ENCODE data around the gene GALR3.

GALR3 gene

DNA sequence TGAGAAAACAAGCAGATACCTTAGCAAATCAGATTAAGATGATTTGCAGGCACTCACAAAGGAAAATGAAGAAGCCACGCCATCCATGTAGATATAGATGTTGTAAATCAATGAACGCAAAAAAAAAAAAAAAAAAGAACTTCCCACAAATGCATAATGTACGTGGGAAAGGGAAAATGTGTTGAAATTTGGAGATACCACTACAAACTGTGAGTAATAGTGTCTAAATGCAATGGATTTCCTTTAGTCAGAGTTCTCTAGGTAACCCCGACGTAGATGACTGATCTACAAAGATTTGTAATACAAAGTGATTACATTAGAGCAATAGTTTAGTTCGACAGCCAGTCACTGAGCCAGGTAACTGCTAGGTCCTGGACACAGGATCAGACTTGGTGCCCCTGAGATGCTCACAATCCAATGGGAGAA lies 21.7 kb downstream of the GALR3 start:
- H3K27ac ChIP-seq (ENCODE audit: low read depth in 2 of 2, low read length in 2 of 2): peak overlapping the region; percentile 92 to 93
- peaks cover under 1 to 2% of the 10 kb centered on the region in 2 donors for H3K36me3 ChIP-seq (ENCODE audit: control insufficient read depth in 2 of 2, insufficient read depth in 2 of 2, low read length in 2 of 2)
- H3K27me3 ChIP-seq (ENCODE audit: control insufficient read depth in 2 of 2, insufficient read depth in 2 of 2, low read length in 2 of 2): no peaks in the 10 kb centered on the region
- peak overlapping the region; percentile 81 to 92 for H3K4me3 ChIP-seq (ENCODE audit: low read length in 2 of 2)
- H3K4me1 ChIP-seq (ENCODE audit: control insufficient read depth in 2 of 2, insufficient read depth in 2 of 2, low read length in 2 of 2): peaks cover 14% of the 10 kb centered on the region in 2 donors
- no peaks in the 10 kb centered on the region for H3K9me3 ChIP-seq (ENCODE audit: control insufficient read depth in 2 of 2, low read length in 2 of 2)
- peak overlapping the region in 1 of 2 donors; percentile 37 for H3K9ac ChIP-seq (ENCODE audit: low read depth in 1 of 2, low read length in 2 of 2)

DNA sequence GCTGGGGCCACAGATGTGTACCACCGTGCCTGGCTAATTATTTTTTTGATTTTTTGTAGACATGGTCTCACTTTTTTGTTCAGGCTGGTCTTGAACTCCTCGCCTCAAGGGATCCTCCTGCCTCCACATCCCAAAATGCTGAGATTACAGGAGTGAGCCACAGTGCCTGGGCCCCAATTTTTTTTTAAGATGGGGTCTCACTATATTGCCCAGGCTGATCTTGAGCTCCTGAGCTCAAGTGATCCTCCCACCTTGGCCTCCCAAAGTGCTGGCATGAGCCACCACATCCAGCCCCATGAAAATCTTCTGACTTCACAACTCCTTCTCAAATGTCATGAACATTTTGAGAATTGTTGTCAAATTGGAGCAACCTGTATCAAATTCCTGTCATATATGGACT lies 23.3 kb downstream of the GALR3 start:
- no peak overlapping the region for H3K4me3 ChIP-seq (ENCODE audit: low read length in 2 of 2)
- no peaks in the 10 kb centered on the region for H3K27me3 ChIP-seq (ENCODE audit: control insufficient read depth in 2 of 2, insufficient read depth in 2 of 2, low read length in 2 of 2)
- no peak overlapping the region for H3K27ac ChIP-seq (ENCODE audit: low read depth in 2 of 2, low read length in 2 of 2)
- peaks cover 0 to 4% of the 10 kb centered on the region in 2 donors for H3K36me3 ChIP-seq (ENCODE audit: control insufficient read depth in 2 of 2, insufficient read depth in 2 of 2, low read length in 2 of 2)
- H3K9ac ChIP-seq (ENCODE audit: low read depth in 1 of 2, low read length in 2 of 2): no peak overlapping the region
- no peaks in the 10 kb centered on the region for H3K9me3 ChIP-seq (ENCODE audit: control insufficient read depth in 2 of 2, low read length in 2 of 2)
- peaks cover 18 to 22% of the 10 kb centered on the region in 2 donors for H3K4me1 ChIP-seq (ENCODE audit: control insufficient read depth in 2 of 2, insufficient read depth in 2 of 2, low read length in 2 of 2)

DNA sequence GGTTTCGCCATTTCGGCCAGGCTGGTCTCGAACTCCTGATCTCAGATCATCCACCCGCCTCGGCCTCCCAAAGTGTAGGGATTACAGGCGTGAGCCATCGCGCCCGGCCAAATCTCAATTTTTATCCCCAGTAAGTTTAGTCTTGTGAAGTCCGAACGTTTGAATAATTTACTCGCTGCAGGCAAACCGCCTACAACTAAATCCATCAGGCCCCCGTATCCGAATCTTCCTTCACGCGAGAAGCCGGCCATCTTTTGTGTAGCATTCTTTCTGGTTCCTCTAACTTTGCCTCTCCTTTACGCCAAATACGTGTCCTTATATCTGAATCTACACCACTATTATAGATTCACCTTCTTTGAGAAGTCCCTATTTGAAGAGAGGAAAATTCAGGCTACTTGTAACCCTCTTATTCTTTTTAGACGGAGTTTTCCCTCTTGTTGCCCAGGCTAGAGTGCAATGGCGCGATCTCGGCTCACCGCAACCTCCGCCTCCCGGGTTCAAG lies 25.5 kb downstream of the GALR3 start:
- Histone ChIP-seq H3K4me3 (ENCODE audit: low read length in 2 of 2) (peak overlapping the region; percentile 88 to 100), H3K27me3 (ENCODE audit: control insufficient read depth in 2 of 2, insufficient read depth in 2 of 2, low read length in 2 of 2) (no peaks in the 10 kb centered on the region), H3K9ac (ENCODE audit: low read depth in 1 of 2, low read length in 2 of 2) (peak overlapping the region; percentile 82 to 96), H3K36me3 (ENCODE audit: control insufficient read depth in 2 of 2, insufficient read depth in 2 of 2, low read length in 2 of 2) (peaks cover 11 to 22% of the 10 kb centered on the region in 2 donors), H3K4me1 (ENCODE audit: control insufficient read depth in 2 of 2, insufficient read depth in 2 of 2, low read length in 2 of 2) (peaks cover 10 to 13% of the 10 kb centered on the region in 2 donors), H3K9me3 (ENCODE audit: control insufficient read depth in 2 of 2, low read length in 2 of 2) (no peaks in the 10 kb centered on the region), H3K27ac (ENCODE audit: low read depth in 2 of 2, low read length in 2 of 2) (peak overlapping the region; percentile 84 to 91)

DNA sequence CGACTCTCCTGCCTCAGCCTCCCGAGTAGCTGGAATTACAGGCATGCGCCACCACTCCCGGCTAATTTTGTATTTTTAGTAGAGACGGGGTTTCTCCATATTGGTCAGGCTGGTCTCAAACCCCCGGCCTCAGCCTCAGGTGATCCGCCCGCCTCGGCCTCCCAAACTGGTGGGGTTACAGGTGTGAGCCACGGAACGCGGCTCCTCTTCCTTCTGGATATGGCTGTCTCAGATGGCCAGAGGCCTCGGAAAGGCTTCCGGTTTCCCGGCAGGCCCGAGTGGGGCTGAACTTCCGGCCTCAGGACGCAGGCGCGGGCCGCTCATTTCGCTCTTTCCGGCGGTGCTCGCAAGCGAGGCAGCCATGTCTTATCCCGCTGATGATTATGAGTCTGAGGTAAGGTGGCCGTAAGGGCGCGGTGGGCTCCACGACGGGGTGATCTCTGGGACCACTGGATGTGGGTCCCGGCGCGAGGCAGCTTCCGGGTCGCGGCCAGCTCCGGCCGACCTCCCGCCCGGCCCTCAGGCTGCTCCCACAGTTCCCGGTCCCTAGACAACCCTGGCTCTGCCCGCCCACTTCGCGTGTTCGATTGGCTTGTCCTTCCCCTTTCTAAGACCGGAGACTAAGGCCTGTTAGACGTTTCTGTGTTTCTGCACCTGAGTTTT lies 26.0 kb downstream of the GALR3 start, which contains the start of gene EIF3L:
TSS of gene EIF3L (plus strand) at position 331 of the 663 bp plus-strand sequence. CDS start at position 362, 31 bp downstream.
- Histone ChIP-seq H3K4me3 (ENCODE audit: low read length in 2 of 2) (peak within 1 kb of the TSS; percentile 88 to 100), H3K4me1 (ENCODE audit: control insufficient read depth in 2 of 2, insufficient read depth in 2 of 2, low read length in 2 of 2) (peaks cover 10 to 13% of the 10 kb centered on the region in 2 donors), H3K27me3 (ENCODE audit: control insufficient read depth in 2 of 2, insufficient read depth in 2 of 2, low read length in 2 of 2) (no peaks in the 10 kb centered on the region), H3K27ac (ENCODE audit: low read depth in 2 of 2, low read length in 2 of 2) (peak within 1 kb of the TSS; percentile 84 to 91), H3K9ac (ENCODE audit: low read depth in 1 of 2, low read length in 2 of 2) (peak within 1 kb of the TSS; percentile 82 to 96), H3K36me3 (ENCODE audit: control insufficient read depth in 2 of 2, insufficient read depth in 2 of 2, low read length in 2 of 2) (peaks cover 17 to 28% of the 10 kb centered on the region in 2 donors), H3K9me3 (ENCODE audit: control insufficient read depth in 2 of 2, low read length in 2 of 2) (no peaks in the 10 kb centered on the region)

DNA sequence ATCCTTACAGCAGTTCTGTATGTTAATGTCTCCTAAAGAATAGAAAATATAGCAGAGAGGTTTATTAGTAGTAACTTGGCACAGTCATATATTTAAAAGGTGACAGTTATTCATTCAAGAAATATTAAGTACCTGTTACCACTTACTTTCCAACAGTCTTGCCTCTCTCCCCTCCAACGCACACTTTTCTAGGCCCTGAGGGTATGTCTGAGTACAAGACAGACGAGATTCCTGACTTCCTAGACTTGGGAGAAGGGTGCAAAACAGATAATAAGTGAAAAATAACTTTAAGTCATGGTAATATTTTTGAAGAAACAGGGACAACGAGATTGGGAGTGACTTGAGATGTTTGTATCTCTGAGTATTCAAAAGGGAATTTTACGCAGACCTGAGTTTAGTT lies 27.6 kb downstream of the GALR3 start:
- Histone ChIP-seq H3K27ac (ENCODE audit: low read depth in 2 of 2, low read length in 2 of 2) (no peak overlapping the region), H3K9ac (ENCODE audit: low read depth in 1 of 2, low read length in 2 of 2) (no peak overlapping the region), H3K9me3 (ENCODE audit: control insufficient read depth in 2 of 2, low read length in 2 of 2) (no peaks in the 10 kb centered on the region), H3K36me3 (ENCODE audit: control insufficient read depth in 2 of 2, insufficient read depth in 2 of 2, low read length in 2 of 2) (peaks cover 23 to 43% of the 10 kb centered on the region in 2 donors), H3K4me1 (ENCODE audit: control insufficient read depth in 2 of 2, insufficient read depth in 2 of 2, low read length in 2 of 2) (peaks cover 10 to 13% of the 10 kb centered on the region in 2 donors), H3K27me3 (ENCODE audit: control insufficient read depth in 2 of 2, insufficient read depth in 2 of 2, low read length in 2 of 2) (no peaks in the 10 kb centered on the region), H3K4me3 (ENCODE audit: low read length in 2 of 2) (no peak overlapping the region)

DNA sequence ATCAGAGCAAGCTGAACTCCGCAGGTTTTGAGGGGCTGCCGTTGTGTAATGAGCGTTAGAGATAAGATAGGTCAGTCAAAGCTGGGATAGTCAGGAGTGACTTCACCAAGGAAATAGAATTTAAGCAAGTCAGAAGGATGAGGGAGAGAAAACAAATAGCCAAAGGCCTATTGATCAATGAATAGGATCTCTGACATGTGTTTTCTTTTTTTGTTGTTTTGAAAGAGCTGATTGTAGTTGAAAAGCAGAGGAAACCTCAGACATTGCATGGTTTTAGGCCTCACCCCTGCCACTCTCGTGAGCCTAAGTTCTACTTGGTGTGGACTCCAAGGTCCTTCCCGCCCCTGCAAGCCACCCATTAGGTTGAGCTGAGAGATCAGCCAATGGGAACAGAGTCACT lies 29.2 kb downstream of the GALR3 start:
- Histone ChIP-seq H3K27me3 (ENCODE audit: control insufficient read depth in 2 of 2, insufficient read depth in 2 of 2, low read length in 2 of 2) (no peaks in the 10 kb centered on the region), H3K36me3 (ENCODE audit: control insufficient read depth in 2 of 2, insufficient read depth in 2 of 2, low read length in 2 of 2) (peaks cover 25 to 51% of the 10 kb centered on the region in 2 donors), H3K4me1 (ENCODE audit: control insufficient read depth in 2 of 2, insufficient read depth in 2 of 2, low read length in 2 of 2) (peaks cover 10 to 13% of the 10 kb centered on the region in 2 donors), H3K27ac (ENCODE audit: low read depth in 2 of 2, low read length in 2 of 2) (no peak overlapping the region), H3K4me3 (ENCODE audit: low read length in 2 of 2) (no peak overlapping the region), H3K9me3 (ENCODE audit: control insufficient read depth in 2 of 2, low read length in 2 of 2) (no peaks in the 10 kb centered on the region), H3K9ac (ENCODE audit: low read depth in 1 of 2, low read length in 2 of 2) (no peak overlapping the region)

- no peak overlapping the region for H3K4me3 ChIP-seq (ENCODE audit: low read length in 2 of 2)
- H3K27me3 ChIP-seq (ENCODE audit: control insufficient read depth in 2 of 2, insufficient read depth in 2 of 2, low read length in 2 of 2): no peaks in the 10 kb centered on the region
- H3K27ac ChIP-seq (ENCODE audit: low read depth in 2 of 2, low read length in 2 of 2): no peak overlapping the region
- peaks cover 4 to 8% of the 10 kb centered on the region in 2 donors for H3K4me1 ChIP-seq (ENCODE audit: control insufficient read depth in 2 of 2, insufficient read depth in 2 of 2, low read length in 2 of 2)
- H3K9ac ChIP-seq (ENCODE audit: low read depth in 1 of 2, low read length in 2 of 2): no peak overlapping the region
- H3K9me3 ChIP-seq (ENCODE audit: control insufficient read depth in 2 of 2, low read length in 2 of 2): no peaks in the 10 kb centered on the region
- peaks cover 37 to 67% of the 10 kb centered on the region in 2 donors for H3K36me3 ChIP-seq (ENCODE audit: control insufficient read depth in 2 of 2, insufficient read depth in 2 of 2, low read length in 2 of 2)
Measured at GRCh38 chr22:37854946-37855345, 31.8 kb downstream of the GALR3 start.

GRCh38 chr22:37855462-37855861 lies 32.3 kb downstream of the GALR3 start:
- H3K4me3 ChIP-seq (ENCODE audit: low read length in 2 of 2): no peak overlapping the region
- no peak overlapping the region for H3K9ac ChIP-seq (ENCODE audit: low read depth in 1 of 2, low read length in 2 of 2)
- no peak overlapping the region for H3K27ac ChIP-seq (ENCODE audit: low read depth in 2 of 2, low read length in 2 of 2)
- H3K27me3 ChIP-seq (ENCODE audit: control insufficient read depth in 2 of 2, insufficient read depth in 2 of 2, low read length in 2 of 2): no peaks in the 10 kb centered on the region
- H3K36me3 ChIP-seq (ENCODE audit: control insufficient read depth in 2 of 2, insufficient read depth in 2 of 2, low read length in 2 of 2): peaks cover 42 to 72% of the 10 kb centered on the region in 2 donors
- peaks cover 0 to 4% of the 10 kb centered on the region in 2 donors for H3K4me1 ChIP-seq (ENCODE audit: control insufficient read depth in 2 of 2, insufficient read depth in 2 of 2, low read length in 2 of 2)
- no peaks in the 10 kb centered on the region for H3K9me3 ChIP-seq (ENCODE audit: control insufficient read depth in 2 of 2, low read length in 2 of 2)

DNA sequence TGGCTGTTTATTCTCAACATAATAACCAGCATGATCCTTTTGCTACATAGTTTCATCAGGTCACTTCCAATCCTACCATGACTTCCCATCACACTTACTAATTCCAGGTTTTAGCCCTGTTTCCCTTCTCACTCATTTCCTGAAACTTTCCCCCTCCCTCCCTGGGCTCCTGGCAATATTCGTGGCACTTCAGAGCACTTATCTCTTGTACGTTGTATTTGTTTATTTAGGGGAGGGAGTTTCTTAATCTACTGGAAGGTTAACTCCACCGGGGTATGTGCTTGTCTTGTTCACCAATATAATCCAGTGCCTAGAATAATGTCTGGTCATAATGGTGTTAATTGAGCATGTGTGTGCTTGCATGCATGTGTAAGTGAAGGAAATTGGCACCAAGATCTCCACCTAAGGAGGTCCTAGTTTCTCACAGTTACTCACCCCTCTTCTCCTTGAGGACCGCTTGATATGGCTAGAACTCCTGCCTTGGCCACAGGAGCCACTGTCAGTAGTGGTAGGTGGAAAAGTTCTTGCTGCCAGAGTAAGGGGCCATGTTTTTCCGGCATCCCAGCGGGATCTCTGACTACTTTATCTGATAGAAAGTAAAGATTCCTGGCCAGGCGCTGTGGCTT lies 37.7 kb downstream of the GALR3 start:
- Histone ChIP-seq H3K9ac (ENCODE audit: low read depth in 1 of 2, low read length in 2 of 2) (no peak overlapping the region), H3K27me3 (ENCODE audit: control insufficient read depth in 2 of 2, insufficient read depth in 2 of 2, low read length in 2 of 2) (no peaks in the 10 kb centered on the region), H3K36me3 (ENCODE audit: control insufficient read depth in 2 of 2, insufficient read depth in 2 of 2, low read length in 2 of 2) (peaks cover 56 to 75% of the 10 kb centered on the region in 2 donors), H3K4me1 (ENCODE audit: control insufficient read depth in 2 of 2, insufficient read depth in 2 of 2, low read length in 2 of 2) (peaks cover 0 to 2% of the 10 kb centered on the region in 2 donors), H3K9me3 (ENCODE audit: control insufficient read depth in 2 of 2, low read length in 2 of 2) (no peaks in the 10 kb centered on the region), H3K27ac (ENCODE audit: low read depth in 2 of 2, low read length in 2 of 2) (no peak overlapping the region), H3K4me3 (ENCODE audit: low read length in 2 of 2) (no peak overlapping the region)

Data from mucosa of rectum (tissue), 2 donors.